CD14-positive monocyte (primary cell): ENCODE data around the gene CYP3A4. TPM values are rescaled to one million over a fixed set of nuclear protein-coding genes. Genes with fewer than 3 reads are reported as not detected.

ENCODE experiments used
- DNase-seq, 3 donors: peaks; one replicate each; pipeline ENCODE4 v3.0.0-alpha.2; 2011 to 2022
- H2AFZ ChIP-seq: 2 replicates; pipeline ENCODE4 v1.6.0; 2012; ENCODE audit warnings: mild to moderate bottlenecking, low read depth, low read length, inconsistent platforms; ENCODE audit not compliant: insufficient read depth, poor library complexity, severe bottlenecking
- H3K27ac ChIP-seq, 2 donors: 1 replicate in 1 of 2; 2 replicates in 1 of 2; pipeline ENCODE4 v1.5.1; 2012 to 2013; ENCODE audit warnings: low read length in 2 of 2, control low read depth in 1 of 2, inconsistent platforms in 1 of 2, low read depth in 1 of 2, mild to moderate bottlenecking in 1 of 2
- H3K27me3 ChIP-seq, 2 donors: one replicate each; pipeline versions ENCODE4 v1.6.0 to v1.6.1; 2011 to 2013; ENCODE audit warnings: low read length in 2 of 2; ENCODE audit not compliant: control insufficient read depth in 2 of 2, insufficient read depth in 2 of 2
- H3K36me3 ChIP-seq, 2 donors: replicated peaks in 1 of 2; 1 replicate in 1 of 2; 2 replicates in 1 of 2; pipeline versions ENCODE4 v1.5.1 to v1.6.1; 2012 to 2013; ENCODE audit warnings: low read length in 2 of 2, control low read depth in 1 of 2, inconsistent platforms in 1 of 2, mild to moderate bottlenecking in 1 of 2; ENCODE audit not compliant: insufficient read depth in 2 of 2, control insufficient read depth in 1 of 2
- H3K4me1 ChIP-seq, 2 donors: 1 replicate in 1 of 2; 2 replicates in 1 of 2; pipeline versions ENCODE4 v1.5.1 to v1.6.1; 2012 to 2013; ENCODE audit warnings: low read length in 2 of 2, control low read depth in 1 of 2, inconsistent platforms in 1 of 2, mild to moderate bottlenecking in 1 of 2, moderate library complexity in 1 of 2; ENCODE audit not compliant: insufficient read depth in 2 of 2, control insufficient read depth in 1 of 2
- H3K4me2 ChIP-seq: replicated peaks from 2 replicates; pipeline ENCODE3; 2012; ENCODE audit warnings: low read length, moderate library complexity, mild to moderate bottlenecking; ENCODE audit not compliant: poor library complexity, severe bottlenecking; ENCODE audit errors: extremely low read depth
- H3K4me3 ChIP-seq, 3 experiments: fragments of 200-600 bp in 1 of 3; sonication (generic) in 1 of 3; replicated peaks in 1 of 3; 1 replicate in 2 of 3; 2 replicates in 1 of 3; pipeline ENCODE4 v1.5.1; 2011 to 2013; ENCODE audit warnings: low read length in 3 of 3, mild to moderate bottlenecking in 3 of 3, control low read depth in 2 of 3, low read depth in 2 of 3, inconsistent platforms in 1 of 3, moderate library complexity in 1 of 3
- H3K79me2 ChIP-seq: 2 replicates; pipeline ENCODE4 v1.6.0; 2012; ENCODE audit warnings: mild to moderate bottlenecking, control low read depth, inconsistent platforms, low read length, moderate library complexity; ENCODE audit not compliant: insufficient read depth
- H3K9ac ChIP-seq: 2 replicates; pipeline ENCODE4 v1.6.0; 2017; ENCODE audit warnings: low read length, mild to moderate bottlenecking; ENCODE audit not compliant: insufficient read depth, poor library complexity, severe bottlenecking
- H3K9me3 ChIP-seq, 2 donors: replicated peaks in 1 of 2; 1 replicate in 1 of 2; 2 replicates in 1 of 2; pipeline versions ENCODE4 v1.5.1 to v1.6.1; 2012 to 2013; ENCODE audit warnings: low read length in 2 of 2, control low read depth in 1 of 2; ENCODE audit not compliant: control insufficient read depth in 1 of 2, insufficient read depth in 1 of 2
- H4K20me1 ChIP-seq: 2 replicates; pipeline ENCODE4 v1.6.0; 2012; ENCODE audit warnings: mild to moderate bottlenecking, low read length, control low read depth, moderate library complexity; ENCODE audit not compliant: insufficient read depth
- H3K27ac Mint-ChIP-seq, 7 donors: one replicate each; pipeline ENCODE4 v1.8.0; 2020; ENCODE audit warnings: mild to moderate bottlenecking in 7 of 7, mixed read lengths in 7 of 7, moderate library complexity in 6 of 7, inconsistent platforms in 2 of 7
- H3K27me3 Mint-ChIP-seq, 3 donors: one replicate each; pipeline ENCODE4 v1.8.0; 2021 to 2022; ENCODE audit warnings: low read depth in 3 of 3, mild to moderate bottlenecking in 3 of 3, mixed read lengths in 3 of 3, moderate library complexity in 3 of 3, inconsistent platforms in 1 of 3
- H3K36me3 Mint-ChIP-seq, 2 donors: one replicate each; pipeline ENCODE4 v1.8.0; 2020; ENCODE audit warnings: mixed read lengths in 2 of 2, inconsistent platforms in 1 of 2, mild to moderate bottlenecking in 1 of 2
- H3K4me1 Mint-ChIP-seq: one replicate; pipeline ENCODE4 v1.8.0; 2020; ENCODE audit warnings: mild to moderate bottlenecking, mixed read lengths
- H3K4me3 Mint-ChIP-seq, 2 donors: one replicate each; pipeline ENCODE4 v1.8.0; 2020; ENCODE audit warnings: mild to moderate bottlenecking in 2 of 2, mixed read lengths in 2 of 2, moderate library complexity in 1 of 2
- H3K9me3 Mint-ChIP-seq, 7 donors: one replicate each; pipeline ENCODE4 v1.8.0; 2020 to 2022; ENCODE audit warnings: mixed read lengths in 7 of 7, mild to moderate bottlenecking in 6 of 7, moderate library complexity in 6 of 7, inconsistent platforms in 2 of 7
- WGBS: methylation state at CpG from one replicate; pipeline ENCODE4 v1.1.5; 2013; ENCODE audit warnings: missing lambda C conversion rate; ENCODE audit not compliant: insufficient coverage; 5-methylcytosine and 5-hydroxymethylcytosine counted together
- intact Hi-C, 2 donors: fragments of 100-400 bp; cut with micrococcal nuclease; formaldehyde crosslinking; loops; one replicate each; pipeline versions ENCODE4 v1.15.0 to v1.15.1; 2023
- polyA plus RNA-seq, 3 donors: library from polyadenylated mRNA; depleted of rRNA in 1 of 3; unstranded in 2 of 3; stranded (reverse) in 1 of 3; fragments of 300-500 nt in 2 of 3; fragments of >200 nt in 1 of 3; fragmentation: Illumina TruSeq in 2 of 3; gene quantifications; 1 replicate in 2 of 3; 2 replicates in 1 of 3; pipeline ENCODE4 v1.2.3, GENCODE V29; 2012 to 2021
- TF ChIP-seq, protein P1 (sequence below): fragments of 200-600 bp; IDR thresholded peaks from one replicate; pipeline ENCODE4 v1.8.0; 2022; ENCODE audit warnings: antibody characterized with exemption, mild to moderate bottlenecking

The CYP3A4 gene
- polyA plus RNA-seq, 3 donors = not detected

DNA sequence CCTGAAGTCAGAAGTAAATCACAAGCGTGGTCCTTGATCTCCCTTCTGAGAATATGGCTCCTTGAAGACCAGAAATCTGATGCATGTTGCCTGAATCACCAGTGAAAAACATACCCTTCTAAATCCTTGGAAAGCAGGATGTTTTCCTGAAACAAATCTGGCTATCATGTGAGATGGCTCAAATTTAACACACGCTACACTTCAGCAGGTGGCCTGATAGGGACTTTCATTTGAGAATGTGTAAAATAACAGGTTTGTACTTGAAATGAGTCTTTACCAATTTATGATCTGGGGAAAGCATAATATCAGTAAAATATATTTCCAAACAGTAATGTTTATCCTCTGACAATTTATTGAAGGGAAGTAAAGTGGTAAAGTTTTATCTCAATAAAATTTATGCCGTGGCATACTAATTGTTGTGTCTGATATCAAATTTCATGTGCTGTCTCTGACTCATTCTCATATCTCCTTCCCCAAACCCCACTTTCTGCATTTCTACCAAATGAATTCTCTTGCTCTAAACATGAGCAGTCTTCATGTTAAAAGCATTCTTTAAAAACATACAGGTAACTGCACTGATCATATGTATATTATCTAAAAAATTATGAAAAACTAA lies 17.4 kb downstream of the CYP3A4 start:
- Histone ChIP-seq H3K9me3 (no peaks in the 10 kb centered on the region), H2AFZ (no peak overlapping the region), H3K27ac (no peak overlapping the region), H4K20me1 (no peaks in the 10 kb centered on the region), H3K4me3 (no peak overlapping the region), H3K27me3 (peaks cover 0 to 8% of the 10 kb centered on the region in 2 donors), H3K4me1 (no peaks in the 10 kb centered on the region), H3K36me3 (no peaks in the 10 kb centered on the region), H3K79me2 (no peaks in the 10 kb centered on the region), H3K9ac (no peak overlapping the region), H3K4me2 (no peak overlapping the region)
- no CpG with 5 or more reads among the region's 3 CpGs for WGBS
- intact Hi-C loops = no loop called here
- TF ChIP-seq, protein P1, sequence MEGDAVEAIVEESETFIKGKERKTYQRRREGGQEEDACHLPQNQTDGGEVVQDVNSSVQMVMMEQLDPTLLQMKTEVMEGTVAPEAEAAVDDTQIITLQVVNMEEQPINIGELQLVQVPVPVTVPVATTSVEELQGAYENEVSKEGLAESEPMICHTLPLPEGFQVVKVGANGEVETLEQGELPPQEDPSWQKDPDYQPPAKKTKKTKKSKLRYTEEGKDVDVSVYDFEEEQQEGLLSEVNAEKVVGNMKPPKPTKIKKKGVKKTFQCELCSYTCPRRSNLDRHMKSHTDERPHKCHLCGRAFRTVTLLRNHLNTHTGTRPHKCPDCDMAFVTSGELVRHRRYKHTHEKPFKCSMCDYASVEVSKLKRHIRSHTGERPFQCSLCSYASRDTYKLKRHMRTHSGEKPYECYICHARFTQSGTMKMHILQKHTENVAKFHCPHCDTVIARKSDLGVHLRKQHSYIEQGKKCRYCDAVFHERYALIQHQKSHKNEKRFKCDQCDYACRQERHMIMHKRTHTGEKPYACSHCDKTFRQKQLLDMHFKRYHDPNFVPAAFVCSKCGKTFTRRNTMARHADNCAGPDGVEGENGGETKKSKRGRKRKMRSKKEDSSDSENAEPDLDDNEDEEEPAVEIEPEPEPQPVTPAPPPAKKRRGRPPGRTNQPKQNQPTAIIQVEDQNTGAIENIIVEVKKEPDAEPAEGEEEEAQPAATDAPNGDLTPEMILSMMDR = no peak
- Mint-ChIP-seq H3K27me3 (peaks cover 4 to 16% (median 11%) of the 10 kb centered on the region in 3 donors), H3K4me1 (peaks cover 1% of the 10 kb centered on the region), H3K27ac (no peak overlapping the region), H3K4me3 (no peak overlapping the region), H3K36me3 (no peaks in the 10 kb centered on the region), H3K9me3 (peaks cover 0 to 4% (median 0%) of the 10 kb centered on the region in 7 donors)
- DNase-seq = no peak

DNA sequence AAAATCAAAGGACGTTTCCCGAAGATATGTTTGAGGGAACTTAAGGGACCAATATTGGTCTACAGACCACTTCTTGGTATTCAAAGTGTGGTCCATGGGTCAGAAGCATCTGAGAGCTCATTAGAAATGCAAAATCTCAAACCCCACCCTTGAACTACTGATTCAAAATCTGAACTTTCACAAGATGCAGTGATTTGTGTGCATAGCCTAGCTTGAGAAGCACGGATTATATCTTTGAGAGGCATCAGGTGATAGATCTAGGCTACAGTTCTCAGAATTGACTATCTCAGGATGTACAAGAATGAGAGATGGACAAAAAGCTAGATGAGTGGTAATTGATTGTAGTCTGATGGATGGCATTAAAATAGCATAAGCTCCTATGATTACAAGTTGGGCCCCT lies 19.5 kb downstream of the CYP3A4 start:
- Histone ChIP-seq H3K4me1 (no peaks in the 10 kb centered on the region), H3K4me3 (no peak overlapping the region), H3K4me2 (no peak overlapping the region), H3K36me3 (no peaks in the 10 kb centered on the region), H3K27me3 (peaks cover 0 to under 1% of the 10 kb centered on the region in 2 donors), H2AFZ (no peak overlapping the region), H3K9me3 (no peaks in the 10 kb centered on the region), H3K27ac (no peak overlapping the region), H4K20me1 (no peaks in the 10 kb centered on the region), H3K9ac (no peak overlapping the region), H3K79me2 (no peaks in the 10 kb centered on the region)
- Mint-ChIP-seq H3K27ac (no peak overlapping the region), H3K27me3 (peaks cover 0 to 6% (median 3%) of the 10 kb centered on the region in 3 donors), H3K9me3 (peaks cover 0 to 2% (median 0%) of the 10 kb centered on the region in 7 donors), H3K36me3 (no peaks in the 10 kb centered on the region), H3K4me1 (peaks cover 1% of the 10 kb centered on the region), H3K4me3 (no peak overlapping the region)
- intact Hi-C loops = no loop called here
- TF ChIP-seq, protein P1 = no peak
- WGBS = no CpG with 5 or more reads among the region's 3 CpGs
- no peak for DNase-seq
